Neural progenitor cell (in vitro differentiated cells): ENCODE data around the gene GBGT1.

ENCODE experiments used
- EZH2 ChIP-seq: fragments of 200-600 bp; sonication (generic); IDR thresholded peaks from 2 replicates; pipeline ENCODE4 v1.6.1; 2017; ENCODE audit warnings: antibody characterized with exemption, mild to moderate bottlenecking, moderate library complexity
- EZH2phosphoT487 ChIP-seq: fragments of 200-600 bp; sonication (generic); IDR thresholded peaks from 2 replicates; pipeline ENCODE4 v1.6.1; 2017; ENCODE audit warnings: antibody characterized with exemption
- TF ChIP-seq, protein P1 (sequence below): fragments of 200-600 bp; sonication (generic); IDR thresholded peaks from 2 replicates; pipeline ENCODE4 v1.5.1; 2017; ENCODE audit warnings: antibody characterized with exemption, mild to moderate bottlenecking

GRCh38 chr9:133120501-133121197, 43.1 kb downstream of the GBGT1 start:
- TF ChIP-seq, protein P1, sequence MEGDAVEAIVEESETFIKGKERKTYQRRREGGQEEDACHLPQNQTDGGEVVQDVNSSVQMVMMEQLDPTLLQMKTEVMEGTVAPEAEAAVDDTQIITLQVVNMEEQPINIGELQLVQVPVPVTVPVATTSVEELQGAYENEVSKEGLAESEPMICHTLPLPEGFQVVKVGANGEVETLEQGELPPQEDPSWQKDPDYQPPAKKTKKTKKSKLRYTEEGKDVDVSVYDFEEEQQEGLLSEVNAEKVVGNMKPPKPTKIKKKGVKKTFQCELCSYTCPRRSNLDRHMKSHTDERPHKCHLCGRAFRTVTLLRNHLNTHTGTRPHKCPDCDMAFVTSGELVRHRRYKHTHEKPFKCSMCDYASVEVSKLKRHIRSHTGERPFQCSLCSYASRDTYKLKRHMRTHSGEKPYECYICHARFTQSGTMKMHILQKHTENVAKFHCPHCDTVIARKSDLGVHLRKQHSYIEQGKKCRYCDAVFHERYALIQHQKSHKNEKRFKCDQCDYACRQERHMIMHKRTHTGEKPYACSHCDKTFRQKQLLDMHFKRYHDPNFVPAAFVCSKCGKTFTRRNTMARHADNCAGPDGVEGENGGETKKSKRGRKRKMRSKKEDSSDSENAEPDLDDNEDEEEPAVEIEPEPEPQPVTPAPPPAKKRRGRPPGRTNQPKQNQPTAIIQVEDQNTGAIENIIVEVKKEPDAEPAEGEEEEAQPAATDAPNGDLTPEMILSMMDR = no peak
- TF ChIP-seq EZH2phosphoT487 (no peak), EZH2 (no peak)
